ENCODE results near the gene CDH23. TPM values are rescaled to one million over a fixed set of nuclear protein-coding genes. Genes with fewer than 3 reads are reported as not detected.

The CDH23 gene
- total and polyA plus RNA-seq, 10 of the 15 experiments (the other 5 are each of a cell fraction or from before 2014, with no cell fraction given), result 0.09 to 0.40 (median 0.15) TPM; not detected in 1

GRCh38 chr10:71517298-71518169 is 120.8 kb downstream of the CDH23 start:
- Histone ChIP-seq H3K4me1 (ENCODE audit: control insufficient read depth, insufficient read depth, low read length) (no peaks in the 10 kb centered on the region), H3K9me3 (replicated peaks; ENCODE audit: control insufficient read depth, insufficient read depth, low read length) (no peaks in the 10 kb centered on the region), H4K20me1 (ENCODE audit: control insufficient read depth, insufficient read depth) (no peaks in the 10 kb centered on the region), H3K9ac (ENCODE audit: control insufficient read depth, insufficient read depth, low read length) (no peak overlapping the region), H3K27me3 (replicated peaks in 1 of 2; ENCODE audit: control insufficient read depth in 2 of 2, insufficient read depth in 2 of 2, low read length in 1 of 2) (peaks cover 0 to 4% of the 10 kb centered on the region in 2 experiments; a peak in 3 of 4 replicates), H3K4me2 (ENCODE audit: control insufficient read depth, insufficient read depth) (no peak overlapping the region), H2AFZ (ENCODE audit: control insufficient read depth, low read depth, low read length) (no peak overlapping the region), H3K79me2 (ENCODE audit: control insufficient read depth, insufficient read depth, low read length) (no peaks in the 10 kb centered on the region), H3K4me3 (no peak overlapping the region), H3K36me3 (ENCODE audit: control insufficient read depth in 2 of 2, insufficient read depth in 2 of 2, low read length in 1 of 2) (no peaks in the 10 kb centered on the region), H3K27ac (ENCODE audit: control insufficient read depth, insufficient read depth) (no peak overlapping the region)
- FAIRE-seq, result no peak
- ChIA-PET SMC1A (ENCODE audit: uncharacterized antibody, unreplicated experiment) (interaction anchor here (1.4 kb wide), 1 partner anchor 9 kb away, joined by 5 read pairs; no protein-coding TSS in a partner anchor), CTCF (no interaction called here), POLR2A (no interaction called here), RAD21 (ENCODE audit: unreplicated experiment) (interaction anchor here (0.8 to 1.0 kb wide), 2 partner anchors 9 to 199 kb away, joined by 3 read pairs; partner anchors contain the start of gene SLC29A3)
- no peak for TF ChIP-seq ZNF207 (IDR thresholded peaks at IDR 0.05; ENCODE audit: borderline replicate concordance)
- TF ChIP-seq BCL11A (IDR thresholded peaks at IDR 0.05; ENCODE audit: low read depth, low read length), result no peak
- TF ChIP-seq MTA2 (IDR thresholded peaks at IDR 0.05; ENCODE audit: low read depth), result no peak
- no peak for TF ChIP-seq CREB1 (IDR thresholded peaks at IDR 0.05; ENCODE audit: low read depth)
- no peak for TF ChIP-seq E2F8 (IDR thresholded peaks at IDR 0.05; ENCODE audit: low read depth, partially characterized antibody)
- TF ChIP-seq POLR2AphosphoS2 (IDR thresholded peaks at IDR 0.05; ENCODE audit: low read depth, low read length), result no peak
- TF ChIP-seq SMAD1 (IDR thresholded peaks at IDR 0.05; ENCODE audit: low read depth, partially characterized antibody), result no peak
- no peak for TF ChIP-seq SIN3A (IDR thresholded peaks at IDR 0.05; ENCODE audit: low read depth, low read length)
- no peak for TF ChIP-seq RUNX3 (IDR thresholded peaks at IDR 0.05; ENCODE audit: low read length)
- no peak for TF ChIP-seq POLR2A (IDR thresholded peaks at IDR 0.05; ENCODE audit: low read depth, low read length)
- TF ChIP-seq PML (IDR thresholded peaks at IDR 0.05; ENCODE audit: low read length), result no peak
- no peak for TF ChIP-seq JUNB (IDR thresholded peaks at IDR 0.05)
- TF ChIP-seq CEBPZ (IDR thresholded peaks at IDR 0.05; ENCODE audit: low read depth, low read length), result no peak
- WGBS (ENCODE audit: insufficient coverage, insufficient replicate concordance, low lambda C conversion rate, missing lambda C conversion rate), result 33% methylated on average over 18 of the region's 18 CpGs
- no TSS peak for BruUV-seq (replicated peaks)
- in situ Hi-C loops (cut with MboI), result no loop called here
- DNase-seq (ENCODE audit: low read depth, low spot score), result no peak
- intact Hi-C loops (cut with micrococcal nuclease; ENCODE audit: unreplicated experiment), result no loop called here
- ATAC-seq, result no peak

Data from GM12878 (cell line).